Kidney glomerular epithelial cell (primary cell): ENCODE results near the gene PCSK6.

Experiments
- DNase-seq: peaks from one replicate; lab custom pipeline; 2025; lab: John Stamatoyannopoulos, UW

Gene PCSK6

GRCh38 chr15:101397521-101398003 is 91.9 kb downstream of the PCSK6 start:
- no peak for DNase-seq

- DNase-seq = no peak
Observed at GRCh38 chr15:101396484-101397261, 92.8 kb downstream of the PCSK6 start.

GRCh38 chr15:101394654-101395053 is 94.9 kb downstream of the PCSK6 start:
- no peak for DNase-seq

- no peak for DNase-seq
Observed at GRCh38 chr15:101394056-101394630, 95.4 kb downstream of the PCSK6 start.

GRCh38 chr15:101393172-101393571 is 96.3 kb downstream of the PCSK6 start:
- DNase-seq = no peak

GRCh38 chr15:101391981-101392640 is 97.4 kb downstream of the PCSK6 start:
- DNase-seq = no peak

- DNase-seq = no peak
Observed at GRCh38 chr15:101391431-101391830, 98.1 kb downstream of the PCSK6 start.

- no peak for DNase-seq
Observed at GRCh38 chr15:101390462-101390861, 99.0 kb downstream of the PCSK6 start.

GRCh38 chr15:101390060-101390459 is 99.4 kb downstream of the PCSK6 start:
- no peak for DNase-seq

GRCh38 chr15:101389362-101389761 is 100.1 kb downstream of the PCSK6 start:
- no peak for DNase-seq

- no peak for DNase-seq
Observed at GRCh38 chr15:101388046-101388445, 101.5 kb downstream of the PCSK6 start.

- DNase-seq = no peak
Observed at GRCh38 chr15:101387574-101387973, 101.9 kb downstream of the PCSK6 start.

GRCh38 chr15:101386967-101387366 is 102.5 kb downstream of the PCSK6 start:
- no peak for DNase-seq

- no peak for DNase-seq
Observed at GRCh38 chr15:101386006-101386405, 103.5 kb downstream of the PCSK6 start.

GRCh38 chr15:101384276-101384675 is 105.2 kb downstream of the PCSK6 start:
- DNase-seq = no peak

- DNase-seq = no peak
Observed at GRCh38 chr15:101382544-101382943, 107.0 kb downstream of the PCSK6 start.

GRCh38 chr15:101381671-101382212 is 107.8 kb downstream of the PCSK6 start:
- DNase-seq = no peak

GRCh38 chr15:101380146-101380545 is 109.4 kb downstream of the PCSK6 start:
- no peak for DNase-seq

- DNase-seq = no peak
Observed at GRCh38 chr15:101379647-101380046, 109.9 kb downstream of the PCSK6 start.

GRCh38 chr15:101378879-101379278 is 110.6 kb downstream of the PCSK6 start:
- DNase-seq = no peak

- DNase-seq = no peak
Observed at GRCh38 chr15:101378171-101378755, 111.2 kb downstream of the PCSK6 start.

- no peak for DNase-seq
Observed at GRCh38 chr15:101376615-101377395, 112.7 kb downstream of the PCSK6 start.
